GM18526 (cell line): ENCODE data around the gene LACC1.

Source experiments
- POLR2A ChIP-seq: IDR thresholded peaks from 3 replicates; pipeline ENCODE4 v1.6.1; 2011; ENCODE audit not compliant: insufficient read length; ENCODE audit errors: extremely low read depth

Gene LACC1

GRCh38 chr13:43916828-43917227 is 37.1 kb downstream of the LACC1 start:
- no peak for TF ChIP-seq POLR2A

- no peak for TF ChIP-seq POLR2A
These were observed 38.9 kb downstream of the LACC1 start for GRCh38 chr13:43918636-43919035.

- TF ChIP-seq POLR2A = no peak
These were observed 41.4 kb downstream of the LACC1 start for GRCh38 chr13:43920965-43921674.

GRCh38 chr13:43924549-43925245 is 45.0 kb downstream of the LACC1 start:
- no peak for TF ChIP-seq POLR2A

- TF ChIP-seq POLR2A = no peak
These were observed 50.2 kb downstream of the LACC1 start for GRCh38 chr13:43929947-43930346.

GRCh38 chr13:43933378-43933777 is 53.7 kb downstream of the LACC1 start:
- TF ChIP-seq POLR2A = no peak

GRCh38 chr13:43934273-43934672 is 54.6 kb downstream of the LACC1 start:
- TF ChIP-seq POLR2A = no peak

- TF ChIP-seq POLR2A = no peak
These were observed 56.2 kb downstream of the LACC1 start for GRCh38 chr13:43935878-43936277.

GRCh38 chr13:43936647-43937046 is 56.9 kb downstream of the LACC1 start:
- no peak for TF ChIP-seq POLR2A

GRCh38 chr13:43937839-43938238 is 58.1 kb downstream of the LACC1 start:
- TF ChIP-seq POLR2A = no peak

GRCh38 chr13:43938449-43938848 is 58.7 kb downstream of the LACC1 start:
- TF ChIP-seq POLR2A = no peak

- TF ChIP-seq POLR2A = no peak
These were observed 59.4 kb downstream of the LACC1 start for GRCh38 chr13:43939086-43939485.

- no peak for TF ChIP-seq POLR2A
These were observed 62.6 kb downstream of the LACC1 start for GRCh38 chr13:43942286-43942685.
